Left kidney (tissue), 2 donors: Measurements from ENCODE around the gene NDFIP2. TPM values are rescaled to one million over a fixed set of nuclear protein-coding genes. Genes with fewer than 3 reads are reported as not detected.
"Not testable (repeated sequence)": the region's sequence is repeated elsewhere in the genome, so short reads cannot be mapped to it uniquely, and the experiment has no call there.

ENCODE experiments used
- DNase-seq: peaks from one replicate; pipeline ENCODE4 v3.0.0-alpha.2; 2013
- polyA plus RNA-seq: library from polyadenylated mRNA; unstranded; fragments of 120-200 nt; gene quantifications from one replicate; pipeline ENCODE4 v1.2.1, GENCODE V29; 2013; ENCODE audit not compliant: insufficient read length

The NDFIP2 gene
- polyA plus RNA-seq, 1 donor = 56.5 TPM

GRCh38 chr13:79593121-79593520, 112.2 kb downstream of the NDFIP2 start:
- DNase-seq = no peak

GRCh38 chr13:79593641-79594275, 112.8 kb downstream of the NDFIP2 start:
- DNase-seq = no peak

DNA sequence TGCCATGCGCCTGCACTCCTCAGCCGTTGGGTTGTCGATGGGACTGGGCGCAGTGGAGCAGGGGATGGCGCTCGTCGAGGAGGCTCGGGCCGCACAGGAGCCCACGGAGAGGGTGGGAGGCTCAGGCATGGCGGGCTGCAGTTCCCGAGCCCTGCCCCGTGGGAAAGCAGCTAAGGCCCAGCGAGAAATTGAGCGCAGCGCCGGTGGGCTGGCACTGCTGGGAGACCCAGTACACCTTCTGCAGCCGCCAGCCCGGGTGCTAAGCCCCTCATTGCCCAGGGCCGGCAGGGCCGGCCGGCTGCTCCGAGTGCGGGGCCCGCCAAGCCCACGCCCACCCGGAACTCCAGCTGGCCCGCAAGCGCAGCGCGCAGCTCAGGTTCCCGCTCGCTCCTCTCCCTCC, 119.2 kb downstream of the NDFIP2 start:
- DNase-seq = not testable (repeated sequence)

DNA sequence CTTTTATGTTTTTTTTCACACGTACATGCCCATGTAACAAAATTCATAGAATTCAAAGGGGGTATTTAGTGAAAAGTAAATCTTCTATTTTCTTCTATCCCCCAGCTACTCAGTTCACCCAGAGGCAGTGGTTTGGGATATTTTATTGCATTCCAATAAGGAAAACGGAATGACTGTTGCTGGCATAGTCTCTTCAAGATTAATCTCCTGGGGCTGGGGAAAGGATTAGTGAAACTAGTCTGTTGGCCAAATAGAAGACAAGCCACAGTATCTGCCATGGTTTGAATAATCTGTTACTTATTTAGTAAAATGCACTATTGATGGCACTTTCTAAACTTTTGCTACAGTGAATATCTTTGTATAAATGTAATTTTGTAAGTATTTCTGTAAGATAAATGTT, 122.0 kb downstream of the NDFIP2 start:
- no peak for DNase-seq

- DNase-seq = no peak
These were observed 123.8 kb downstream of the NDFIP2 start for GRCh38 chr13:79604752-79605151.

Other genes with a start within 250 kb of the NDFIP2 start
- 104 TPM for gene RBM26, start 74.9 kb upstream of the NDFIP2 start, polyA plus RNA-seq